HepG2 (cell line): ENCODE results near the gene FHL3. TPM values are rescaled to one million over a fixed set of nuclear protein-coding genes. Genes with fewer than 3 reads are reported as not detected.

Experiments
- ATAC-seq: fragments of 200-7000 bp; cut with Tn5 transposase; 3 replicates; pipeline ENCODE4 v1.9.1; 2020; ENCODE audit warnings: mild to moderate bottlenecking, moderate library complexity
- BruUV-seq: library from RNA; stranded (reverse); fragments of 400-500 nt; replicated peaks from 2 replicates; lab custom pipeline; 2021; lab: Mats Ljungman, UMichigan
- CTCF ChIA-PET: fragments of 300-600 bp; formaldehyde crosslinking; extraction: SDS; loops from one replicate; lab custom pipeline; 2021; ENCODE audit warnings: low total read pairs, inconsistent platforms, low intra/inter-chr PET ratio; lab: Yijun Ruan, JAX
- POLR2A ChIA-PET: fragments of 350-600 bp; sonication (Branson Sonifier 250); formaldehyde crosslinking; loops from one replicate; lab custom pipeline; 2020; ENCODE audit warnings: antibody characterized with exemption, inconsistent platforms; lab: Yijun Ruan, JAX
- DNase-seq: peaks from one replicate; pipeline ENCODE4 v3.0.0-alpha.2; 2015; ENCODE audit warnings: low spot score
- FAIRE-seq: peaks from 3 replicates; lab custom pipeline; 2011; peaks lifted over from hg19 to GRCh38; lab: Jason Lieb, UNC
- H2AFZ ChIP-seq: one replicate; pipeline ENCODE4 v1.6.1; 2011; ENCODE audit warnings: low read length, inconsistent platforms
- H3K27ac ChIP-seq: fragments of 300-600 bp; 3 replicates; pipeline ENCODE4 v1.8.0; 2011; ENCODE audit warnings: mixed run types, mild to moderate bottlenecking, mixed read lengths, low read length, inconsistent platforms; ENCODE audit not compliant: insufficient read depth; ENCODE audit errors: extremely low read length
- H3K27me3 ChIP-seq, 2 experiments: fragments of 200-600 bp in 1 of 2; 2 replicates in 1 of 2; 3 replicates in 1 of 2; pipeline versions ENCODE4 v1.6.0 to v1.8.0; 2011; ENCODE audit warnings: low read length in 2 of 2, mild to moderate bottlenecking in 2 of 2, moderate library complexity in 2 of 2, inconsistent platforms in 1 of 2; ENCODE audit not compliant: insufficient read depth in 2 of 2, control insufficient read depth in 1 of 2
- H3K36me3 ChIP-seq, 2 experiments: fragments of 200-600 bp in 1 of 2; replicated peaks in 1 of 2; 2 replicates in 1 of 2; 3 replicates in 1 of 2; pipeline versions ENCODE4 v1.5.1 to v1.8.0; 2011; ENCODE audit warnings: low read length in 2 of 2, inconsistent platforms in 1 of 2; ENCODE audit not compliant: insufficient read depth in 2 of 2, control insufficient read depth in 1 of 2
- H3K4me1 ChIP-seq: 2 replicates; pipeline ENCODE4 v1.5.1; 2012; ENCODE audit warnings: low read length, inconsistent platforms; ENCODE audit not compliant: insufficient read depth
- H3K4me2 ChIP-seq: 2 replicates; pipeline ENCODE4 v1.6.0; 2011; ENCODE audit warnings: low read depth, low read length, inconsistent platforms
- H3K4me3 ChIP-seq, 3 experiments: fragments of 200-600 bp in 1 of 3; sonication (generic), shearing (Covaris generic) in 1 of 3; replicated peaks in 1 of 3; 2 replicates each; pipeline ENCODE4 v1.5.1; 2011 to 2016; ENCODE audit warnings: low read length in 3 of 3, inconsistent platforms in 2 of 3, low read depth in 2 of 3, mild to moderate bottlenecking in 2 of 3, control low read depth in 1 of 3, mixed read lengths in 1 of 3; ENCODE audit not compliant: insufficient read depth in 1 of 3
- H3K79me2 ChIP-seq: one replicate; pipeline ENCODE4 v1.6.1; 2011; ENCODE audit warnings: low read length, inconsistent platforms; ENCODE audit not compliant: insufficient read depth
- H3K9ac ChIP-seq: 2 replicates; pipeline ENCODE4 v1.6.0; 2011; ENCODE audit warnings: mild to moderate bottlenecking, low read depth, low read length, inconsistent platforms; ENCODE audit not compliant: insufficient read depth
- H3K9me3 ChIP-seq: 2 replicates; pipeline ENCODE4 v1.5.1; 2012; ENCODE audit warnings: mild to moderate bottlenecking, low read length
- H4K20me1 ChIP-seq: 2 replicates; pipeline ENCODE4 v1.6.0; 2011; ENCODE audit warnings: inconsistent platforms, mild to moderate bottlenecking, low read length, moderate library complexity; ENCODE audit not compliant: insufficient read depth
- HHEX ChIP-seq: IDR thresholded peaks from 2 replicates; pipeline ENCODE4 v1.6.1; 2016; ENCODE audit warnings: control low read depth
- MIER2 ChIP-seq: IDR thresholded peaks from 2 replicates; pipeline ENCODE4 v1.6.1; 2016; ENCODE audit warnings: missing biosample characterization, missing genetic modification reagents
- REST ChIP-seq, 2 experiments: IDR thresholded peaks; 2 replicates each; pipeline ENCODE4 v1.6.1; 2011 to 2012; ENCODE audit warnings: low read length in 2 of 2, borderline replicate concordance in 1 of 2, low read depth in 1 of 2, mild to moderate bottlenecking in 1 of 2, moderate library complexity in 1 of 2
- ZNF687 ChIP-seq: sonication (generic); formaldehyde crosslinking; IDR thresholded peaks from 2 replicates; pipeline ENCODE4 v1.5.1; 2020; ENCODE audit warnings: mild to moderate bottlenecking, missing genetic modification reagents, moderate library complexity
- WGBS: methylation state at CpG from one replicate; pipeline ENCODE4 v1.1.6; 2017; ENCODE audit warnings: low lambda C conversion rate; 5-methylcytosine and 5-hydroxymethylcytosine counted together
- in situ Hi-C: cut with HindIII; loops from 2 replicates; pipeline ENCODE4 v1.10.0; 2017; ENCODE audit warnings: low pct_unique_long_range_greater_than_20kb; ENCODE audit not compliant: extremely low pct_ligation_motif_present
- intact Hi-C: fragments of 100-400 bp; cut with micrococcal nuclease; formaldehyde crosslinking; loops from one replicate; pipeline ENCODE4 v1.10.0; 2022; ENCODE audit not compliant: unreplicated experiment
- polyA plus RNA-seq, 8 experiments: library from polyadenylated mRNA; depleted of rRNA in 3 of 8; stranded (reverse) in 7 of 8; unstranded in 1 of 8; fragments of >200 nt; fragmentation: Illumina TruSeq in 4 of 8; extraction: Trizol in 4 of 8; gene quantifications; 2 replicates each; pipeline versions ENCODE4 v1.2.1 to v1.2.3, GENCODE V29; 2011 to 2016; ENCODE audit warnings: low read depth in 4 of 8, missing spikeins in 1 of 8, mixed read lengths in 1 of 8; ENCODE audit not compliant: insufficient read depth in 1 of 8
- total RNA-seq, 5 experiments: library from RNA; depleted of rRNA; stranded (reverse); fragments of >200 nt; fragmentation: Illumina TruSeq; extraction: Trizol; gene quantifications; 2 replicates each; pipeline ENCODE4 v1.2.3, GENCODE V29; 2016; ENCODE audit warnings: low read depth in 1 of 5

The FHL3 gene
- total and polyA plus RNA-seq, 2 of the 13 experiments (the other 11 are each of a cell fraction or from before 2014, with no cell fraction given): 2.8 to 6.6 TPM

GRCh38 chr1:37949524-37950152 lies 55.7 kb downstream of the FHL3 start:
- H3K36me3 ChIP-seq: no peaks in the 10 kb centered on the region
- no peak for ATAC-seq
- no TSS peak for BruUV-seq
- POLR2A ChIA-PET: interaction anchor here (0.9 to 3.5 kb wide), 4 partner anchors 8 to 59 kb away, joined by 3 to 13 read pairs (median 4); no protein-coding TSS in a partner anchor
- in situ Hi-C loops: no loop called here
- 0% methylated on average over 4 of the region's 6 CpGs for WGBS
- H4K20me1 ChIP-seq: no peaks in the 10 kb centered on the region
- no peak for FAIRE-seq
- no peaks in the 10 kb centered on the region for H3K9me3 ChIP-seq
- no peak overlapping the region for H3K9ac ChIP-seq
- H3K4me1 ChIP-seq: peaks cover 81% of the 10 kb centered on the region
- peak overlapping the region in 1 of 3 experiments; percentile 38; a peak in 1 of 6 replicates for H3K4me3 ChIP-seq
- no peak overlapping the region for H2AFZ ChIP-seq
- no peaks in the 10 kb centered on the region for H3K79me2 ChIP-seq
- CTCF ChIA-PET: no interaction called here
- no peak for DNase-seq
- intact Hi-C loops: no loop called here
- H3K27me3 ChIP-seq: no peaks in the 10 kb centered on the region; a peak in 1 of 5 replicates
- H3K27ac ChIP-seq: no peak overlapping the region
- H3K4me2 ChIP-seq: peak overlapping the region; percentile 66
- TF ChIP-seq ZNF687 (peak; percentile 8; the same call in 1 of the 2 replicates), MIER2 (peak; percentile 83), REST (IDR thresholded peaks at IDR 0.05; ENCODE audit: borderline replicate concordance in 1 of 2, low read depth in 1 of 2, low read length in 2 of 2) (peak; percentile 51 to 89), HHEX (CRISPR knock-in tag) (no peak)
